Parathyroid adenoma (tissue), 2 donors: ENCODE data around the gene IGF2BP3.

Experiments
- H2AFZ ChIP-seq: fragments of 300-600 bp; sonication (generic); one replicate; pipeline ENCODE4 v1.7.0; 2017; ENCODE audit warnings: antibody characterized with exemption, mild to moderate bottlenecking
- H3K27ac ChIP-seq: fragments of 300-600 bp; sonication (generic); one replicate; pipeline ENCODE4 v1.7.0; 2017
- H3K27me3 ChIP-seq: fragments of 300-600 bp; sonication (generic); one replicate; pipeline ENCODE4 v1.7.0; 2017; ENCODE audit warnings: low read length; ENCODE audit not compliant: control insufficient read depth, insufficient read depth
- H3K36me3 ChIP-seq: fragments of 300-600 bp; sonication (generic); one replicate; pipeline ENCODE4 v1.7.0; 2017; ENCODE audit warnings: low read length; ENCODE audit not compliant: control insufficient read depth, insufficient read depth
- H3K4me1 ChIP-seq: fragments of 300-600 bp; sonication (generic); one replicate; pipeline ENCODE4 v1.7.0; 2017; ENCODE audit warnings: control low read depth
- H3K4me2 ChIP-seq: fragments of 300-600 bp; sonication (generic); one replicate; pipeline ENCODE4 v1.7.0; 2017; ENCODE audit warnings: low read length
- H3K4me3 ChIP-seq: fragments of 300-600 bp; sonication (generic); one replicate; pipeline ENCODE4 v1.7.0; 2017; ENCODE audit warnings: low read depth, low read length
- H3K79me2 ChIP-seq: fragments of 300-600 bp; sonication (generic); one replicate; pipeline ENCODE4 v1.7.0; 2017; ENCODE audit warnings: control low read depth
- H3K9ac ChIP-seq: fragments of 300-600 bp; sonication (generic); one replicate; pipeline ENCODE4 v1.7.0; 2017; ENCODE audit warnings: mild to moderate bottlenecking
- H3K9me3 ChIP-seq: fragments of 300-600 bp; sonication (generic); one replicate; pipeline ENCODE4 v1.7.0; 2017; ENCODE audit warnings: low read length; ENCODE audit not compliant: control insufficient read depth
- TF ChIP-seq, protein P1 (sequence below): fragments of 300-600 bp; sonication (generic); IDR thresholded peaks from one replicate; pipeline ENCODE4 v1.7.0; 2017; ENCODE audit warnings: antibody characterized with exemption, mild to moderate bottlenecking
- donor health status: primary hyperparathyroidism.

Gene IGF2BP3

DNA sequence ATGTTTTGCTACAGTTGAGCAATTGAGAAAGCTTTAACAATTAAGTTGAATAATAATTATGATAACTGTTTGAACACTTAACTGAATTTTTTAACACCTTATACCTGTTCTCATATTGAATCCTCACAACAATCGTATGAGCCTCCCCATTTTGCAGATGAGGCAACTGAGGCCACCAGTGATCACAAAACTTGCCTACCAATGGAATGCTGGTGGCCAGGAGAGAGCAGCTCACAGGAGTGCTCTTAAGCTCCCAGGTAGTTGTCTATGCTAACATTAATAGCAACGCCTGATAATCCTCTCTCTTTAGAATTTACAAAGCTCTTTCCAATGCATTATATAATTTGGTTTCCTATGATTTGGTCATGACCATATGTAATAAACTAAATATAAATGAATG lies 202.1 kb downstream of the IGF2BP3 start:
- Histone ChIP-seq H3K9ac (no peak overlapping the region), H3K27ac (no peak overlapping the region), H3K79me2 (no peaks in the 10 kb centered on the region), H3K4me1 (no peaks in the 10 kb centered on the region), H3K4me3 (no peak overlapping the region), H3K36me3 (no peaks in the 10 kb centered on the region), H2AFZ (no peak overlapping the region), H3K4me2 (no peak overlapping the region), H3K27me3 (no peaks in the 10 kb centered on the region), H3K9me3 (no peaks in the 10 kb centered on the region)
- TF ChIP-seq, protein P1, sequence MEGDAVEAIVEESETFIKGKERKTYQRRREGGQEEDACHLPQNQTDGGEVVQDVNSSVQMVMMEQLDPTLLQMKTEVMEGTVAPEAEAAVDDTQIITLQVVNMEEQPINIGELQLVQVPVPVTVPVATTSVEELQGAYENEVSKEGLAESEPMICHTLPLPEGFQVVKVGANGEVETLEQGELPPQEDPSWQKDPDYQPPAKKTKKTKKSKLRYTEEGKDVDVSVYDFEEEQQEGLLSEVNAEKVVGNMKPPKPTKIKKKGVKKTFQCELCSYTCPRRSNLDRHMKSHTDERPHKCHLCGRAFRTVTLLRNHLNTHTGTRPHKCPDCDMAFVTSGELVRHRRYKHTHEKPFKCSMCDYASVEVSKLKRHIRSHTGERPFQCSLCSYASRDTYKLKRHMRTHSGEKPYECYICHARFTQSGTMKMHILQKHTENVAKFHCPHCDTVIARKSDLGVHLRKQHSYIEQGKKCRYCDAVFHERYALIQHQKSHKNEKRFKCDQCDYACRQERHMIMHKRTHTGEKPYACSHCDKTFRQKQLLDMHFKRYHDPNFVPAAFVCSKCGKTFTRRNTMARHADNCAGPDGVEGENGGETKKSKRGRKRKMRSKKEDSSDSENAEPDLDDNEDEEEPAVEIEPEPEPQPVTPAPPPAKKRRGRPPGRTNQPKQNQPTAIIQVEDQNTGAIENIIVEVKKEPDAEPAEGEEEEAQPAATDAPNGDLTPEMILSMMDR, result no peak

DNA sequence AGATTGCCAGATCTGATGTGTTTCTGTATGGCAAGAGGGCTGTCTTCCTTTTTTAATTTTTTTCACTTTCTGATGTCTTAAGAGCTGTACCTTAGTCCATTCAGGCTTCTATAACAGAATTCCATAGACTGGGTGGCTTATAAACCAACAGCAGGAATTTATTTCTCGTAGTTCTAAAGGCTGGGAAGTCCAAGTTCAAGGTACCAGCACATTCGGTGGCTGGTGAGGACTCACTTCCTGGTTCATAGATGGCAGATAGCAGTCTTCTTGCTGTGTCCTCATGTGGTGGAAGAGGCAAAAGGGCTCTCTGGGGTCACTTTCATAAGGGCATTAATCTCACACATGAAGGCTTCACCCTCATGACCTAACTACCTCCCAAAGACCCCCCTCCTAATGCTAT lies 202.9 kb downstream of the IGF2BP3 start:
- Histone ChIP-seq H3K27ac (no peak overlapping the region), H3K36me3 (no peaks in the 10 kb centered on the region)

DNA sequence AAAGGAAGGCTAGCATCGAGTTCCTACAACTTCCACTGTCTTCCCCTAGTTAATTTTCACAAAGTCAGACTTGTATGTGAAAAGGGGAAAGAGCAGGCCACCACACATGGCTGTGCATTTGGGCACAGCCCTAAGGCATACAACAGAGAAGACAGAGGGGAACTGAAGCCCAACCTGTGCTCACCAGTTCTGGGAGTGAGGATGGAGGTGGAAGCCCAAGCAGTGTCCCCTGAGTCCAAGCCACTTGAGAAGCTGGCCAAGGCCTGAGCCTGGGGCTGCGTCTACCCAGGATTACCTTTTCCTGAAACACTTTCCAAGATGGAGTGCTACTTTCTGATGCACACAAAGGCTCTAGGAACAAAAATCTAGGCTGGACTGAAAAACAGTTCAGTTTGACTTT lies 203.4 kb downstream of the IGF2BP3 start:
- Histone ChIP-seq H3K4me3 (no peak overlapping the region), H3K36me3 (no peaks in the 10 kb centered on the region), H3K27me3 (no peaks in the 10 kb centered on the region), H3K79me2 (no peaks in the 10 kb centered on the region), H2AFZ (no peak overlapping the region), H3K4me2 (no peak overlapping the region), H3K9ac (no peak overlapping the region), H3K4me1 (no peaks in the 10 kb centered on the region), H3K9me3 (no peaks in the 10 kb centered on the region), H3K27ac (no peak overlapping the region)
- TF ChIP-seq, protein P1, result no peak

More for the DNA sequence above, 202.9 kb downstream of the IGF2BP3 start:
- H3K9me3 ChIP-seq, result no peaks in the 10 kb centered on the region
- H3K27me3 ChIP-seq, result no peaks in the 10 kb centered on the region
- no peak overlapping the region for H2AFZ ChIP-seq
- H3K4me2 ChIP-seq, result no peak overlapping the region
- no peak overlapping the region for H3K4me3 ChIP-seq
- TF ChIP-seq, protein P1, result no peak
- no peaks in the 10 kb centered on the region for H3K4me1 ChIP-seq
- H3K79me2 ChIP-seq, result no peaks in the 10 kb centered on the region
- H3K9ac ChIP-seq, result no peak overlapping the region

DNA sequence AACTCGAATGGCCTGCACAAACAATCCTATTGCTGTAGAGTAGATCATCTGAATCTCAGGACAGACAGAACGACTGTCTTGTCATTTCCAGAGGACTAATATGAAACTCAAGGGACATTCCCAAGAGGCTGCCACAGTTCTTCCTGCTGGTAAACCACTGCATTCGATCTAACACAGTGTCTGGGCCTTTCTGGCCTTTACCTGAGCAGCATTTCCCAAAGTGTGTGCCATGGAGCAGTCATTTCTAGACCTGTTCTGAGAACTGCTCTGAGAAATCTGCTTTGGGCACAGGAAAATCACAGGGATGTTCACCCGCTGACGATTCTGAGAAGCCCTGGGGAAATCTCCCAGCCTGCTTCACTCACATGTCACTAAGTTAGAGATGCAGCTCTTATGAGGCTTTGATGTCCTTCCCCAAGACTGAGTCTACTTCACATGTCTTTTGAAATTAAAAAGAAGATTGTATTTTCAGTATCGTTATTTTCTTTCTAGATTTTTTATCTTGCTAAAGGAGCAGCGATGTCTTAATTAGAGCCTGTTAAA lies 205.3 kb downstream of the IGF2BP3 start:
- Histone ChIP-seq H3K9me3 (no peaks in the 10 kb centered on the region), H3K27ac (no peak overlapping the region), H3K36me3 (no peaks in the 10 kb centered on the region), H2AFZ (no peak overlapping the region), H3K79me2 (no peaks in the 10 kb centered on the region), H3K4me1 (no peaks in the 10 kb centered on the region), H3K4me2 (no peak overlapping the region), H3K4me3 (no peak overlapping the region), H3K27me3 (no peaks in the 10 kb centered on the region), H3K9ac (no peak overlapping the region)
- TF ChIP-seq, protein P1, result no peak

DNA sequence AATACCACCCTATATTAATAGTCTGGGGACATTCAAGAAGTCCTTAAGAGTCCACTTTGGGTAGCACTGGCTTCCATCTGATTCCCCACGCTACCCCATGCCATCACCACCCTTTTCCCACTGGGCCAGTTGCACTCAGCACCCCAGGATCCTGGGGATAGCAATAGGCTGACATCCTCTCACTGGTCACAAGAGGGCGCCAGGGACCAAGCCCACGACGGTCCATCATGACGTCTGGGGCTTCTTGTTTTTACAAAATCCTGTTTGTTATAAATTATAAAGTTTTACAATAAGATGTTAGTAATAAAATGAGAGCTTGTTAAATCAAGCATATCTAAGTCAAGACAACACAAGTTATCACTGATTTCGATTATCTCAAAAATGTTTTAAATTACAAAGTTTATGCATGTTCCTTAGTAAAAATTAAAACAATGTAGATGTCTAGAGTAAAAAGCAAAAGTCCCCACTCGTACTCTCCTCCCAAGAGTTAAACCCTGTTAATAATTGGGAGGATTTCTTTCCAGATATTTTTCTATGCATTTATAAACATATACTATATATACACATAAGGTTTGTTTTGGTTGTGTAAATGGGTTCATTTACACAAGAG lies 208.3 kb downstream of the IGF2BP3 start:
- Histone ChIP-seq H3K9me3 (no peaks in the 10 kb centered on the region), H3K4me1 (no peaks in the 10 kb centered on the region), H3K27ac (no peak overlapping the region), H3K36me3 (no peaks in the 10 kb centered on the region), H3K4me2 (no peak overlapping the region), H2AFZ (no peak overlapping the region), H3K9ac (no peak overlapping the region), H3K27me3 (no peaks in the 10 kb centered on the region), H3K4me3 (no peak overlapping the region), H3K79me2 (no peaks in the 10 kb centered on the region)
- TF ChIP-seq, protein P1, result peak; percentile 62
